ENCODE data around the gene PDGFRB. TPM values are rescaled to one million over a fixed set of nuclear protein-coding genes. Genes with fewer than 3 reads are reported as not detected.
A peak's percentile ranks its signal among the peaks of the same experiment; 100 is the strongest.

PDGFRB gene
- total RNA-seq, 1 experiment from 2014 or later, result 0.34 TPM

DNA sequence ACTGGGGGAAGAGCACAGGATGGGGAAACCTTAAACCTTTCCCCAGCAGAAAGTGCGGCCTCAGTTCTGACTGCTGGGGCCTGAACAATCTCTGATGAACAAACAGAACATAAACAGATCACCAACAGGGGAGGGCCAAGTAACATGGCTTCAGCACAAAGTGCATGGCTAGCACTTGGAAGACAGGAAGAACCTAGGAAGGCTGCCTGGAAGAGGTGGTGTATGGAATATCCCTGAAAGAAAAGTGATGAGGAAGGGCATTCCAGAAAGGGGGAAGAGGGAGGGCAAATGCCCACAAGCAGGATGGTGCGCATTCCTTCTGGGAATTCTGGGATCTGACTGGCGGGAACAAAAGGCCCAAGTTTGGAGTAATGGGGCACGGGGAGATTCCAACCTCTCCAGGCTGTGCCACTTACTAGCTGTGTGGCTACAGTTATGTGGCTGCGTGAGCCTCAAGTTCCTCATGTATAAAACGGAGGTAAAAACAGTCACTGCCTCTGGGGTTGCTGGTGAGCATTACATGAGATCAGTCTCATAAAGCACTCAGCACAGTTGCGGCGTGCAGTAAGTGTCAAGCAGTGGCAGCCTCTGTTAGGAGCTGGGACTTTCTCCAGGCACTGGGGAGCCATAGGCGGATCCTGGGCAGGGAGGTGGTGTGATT is 1.6 kb downstream of the PDGFRB start:
- no peaks in the 10 kb centered on the region for H3K9me3 ChIP-seq (ENCODE audit: control insufficient read depth in 1 of 2, insufficient read depth in 1 of 2, low read depth in 1 of 2, low read length in 2 of 2)
- no peak for TF ChIP-seq ZNF274 (IDR thresholded peaks at IDR 0.05; ENCODE audit: low read depth, low read length)
- TF ChIP-seq CEBPB (IDR thresholded peaks at IDR 0.05; ENCODE audit: low read depth), result no peak
- no peak for TF ChIP-seq FOSL1 (IDR thresholded peaks at IDR 0.05; ENCODE audit: low read depth)
- TF ChIP-seq ELF1 (IDR thresholded peaks at IDR 0.05; ENCODE audit: borderline replicate concordance, low read depth), result no peak
- TF ChIP-seq, protein P1, sequence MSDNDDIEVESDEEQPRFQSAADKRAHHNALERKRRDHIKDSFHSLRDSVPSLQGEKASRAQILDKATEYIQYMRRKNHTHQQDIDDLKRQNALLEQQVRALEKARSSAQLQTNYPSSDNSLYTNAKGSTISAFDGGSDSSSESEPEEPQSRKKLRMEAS (IDR thresholded peaks at IDR 0.05), result no peak
- no peak for TF ChIP-seq YY1 (IDR thresholded peaks at IDR 0.05; ENCODE audit: extremely low read depth, insufficient replicate concordance, low read depth, low read length)
- no peak for TF ChIP-seq POLR2A (IDR thresholded peaks at IDR 0.05; ENCODE audit: borderline replicate concordance, extremely low read depth, insufficient read depth, insufficient read length)
- no peak for TF ChIP-seq SP1 (IDR thresholded peaks at IDR 0.05; ENCODE audit: low read depth)
- TF ChIP-seq SIN3A (IDR thresholded peaks at IDR 0.05; ENCODE audit: low read depth), result no peak
- TF ChIP-seq, protein P2, sequence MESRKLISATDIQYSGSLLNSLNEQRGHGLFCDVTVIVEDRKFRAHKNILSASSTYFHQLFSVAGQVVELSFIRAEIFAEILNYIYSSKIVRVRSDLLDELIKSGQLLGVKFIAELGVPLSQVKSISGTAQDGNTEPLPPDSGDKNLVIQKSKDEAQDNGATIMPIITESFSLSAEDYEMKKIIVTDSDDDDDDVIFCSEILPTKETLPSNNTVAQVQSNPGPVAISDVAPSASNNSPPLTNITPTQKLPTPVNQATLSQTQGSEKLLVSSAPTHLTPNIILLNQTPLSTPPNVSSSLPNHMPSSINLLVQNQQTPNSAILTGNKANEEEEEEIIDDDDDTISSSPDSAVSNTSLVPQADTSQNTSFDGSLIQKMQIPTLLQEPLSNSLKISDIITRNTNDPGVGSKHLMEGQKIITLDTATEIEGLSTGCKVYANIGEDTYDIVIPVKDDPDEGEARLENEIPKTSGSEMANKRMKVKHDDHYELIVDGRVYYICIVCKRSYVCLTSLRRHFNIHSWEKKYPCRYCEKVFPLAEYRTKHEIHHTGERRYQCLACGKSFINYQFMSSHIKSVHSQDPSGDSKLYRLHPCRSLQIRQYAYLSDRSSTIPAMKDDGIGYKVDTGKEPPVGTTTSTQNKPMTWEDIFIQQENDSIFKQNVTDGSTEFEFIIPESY (IDR thresholded peaks at IDR 0.05; ENCODE audit: extremely low read depth, insufficient replicate concordance, low read length), result no peak
- no peak for TF ChIP-seq SRF (IDR thresholded peaks at IDR 0.05; ENCODE audit: low read depth)
- TF ChIP-seq EGR1 (IDR thresholded peaks at IDR 0.05; ENCODE audit: low read depth), result no peak
- TF ChIP-seq ZFX (IDR thresholded peaks at IDR 0.05), result no peak
- TF ChIP-seq CBX3 (IDR thresholded peaks at IDR 0.05; ENCODE audit: low read depth), result no peak
- TF ChIP-seq, protein P3, sequence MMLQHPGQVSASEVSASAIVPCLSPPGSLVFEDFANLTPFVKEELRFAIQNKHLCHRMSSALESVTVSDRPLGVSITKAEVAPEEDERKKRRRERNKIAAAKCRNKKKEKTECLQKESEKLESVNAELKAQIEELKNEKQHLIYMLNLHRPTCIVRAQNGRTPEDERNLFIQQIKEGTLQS (IDR thresholded peaks at IDR 0.05), result no peak
- TF ChIP-seq RAD21 (IDR thresholded peaks at IDR 0.05; ENCODE audit: low read depth), result no peak
- TF ChIP-seq, protein P4, sequence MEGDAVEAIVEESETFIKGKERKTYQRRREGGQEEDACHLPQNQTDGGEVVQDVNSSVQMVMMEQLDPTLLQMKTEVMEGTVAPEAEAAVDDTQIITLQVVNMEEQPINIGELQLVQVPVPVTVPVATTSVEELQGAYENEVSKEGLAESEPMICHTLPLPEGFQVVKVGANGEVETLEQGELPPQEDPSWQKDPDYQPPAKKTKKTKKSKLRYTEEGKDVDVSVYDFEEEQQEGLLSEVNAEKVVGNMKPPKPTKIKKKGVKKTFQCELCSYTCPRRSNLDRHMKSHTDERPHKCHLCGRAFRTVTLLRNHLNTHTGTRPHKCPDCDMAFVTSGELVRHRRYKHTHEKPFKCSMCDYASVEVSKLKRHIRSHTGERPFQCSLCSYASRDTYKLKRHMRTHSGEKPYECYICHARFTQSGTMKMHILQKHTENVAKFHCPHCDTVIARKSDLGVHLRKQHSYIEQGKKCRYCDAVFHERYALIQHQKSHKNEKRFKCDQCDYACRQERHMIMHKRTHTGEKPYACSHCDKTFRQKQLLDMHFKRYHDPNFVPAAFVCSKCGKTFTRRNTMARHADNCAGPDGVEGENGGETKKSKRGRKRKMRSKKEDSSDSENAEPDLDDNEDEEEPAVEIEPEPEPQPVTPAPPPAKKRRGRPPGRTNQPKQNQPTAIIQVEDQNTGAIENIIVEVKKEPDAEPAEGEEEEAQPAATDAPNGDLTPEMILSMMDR (IDR thresholded peaks at IDR 0.05 in 2 of 3, conservative IDR thresholded peaks at IDR 0.05 in 1 of 3; ENCODE audit: borderline replicate concordance in 1 of 3, insufficient read depth in 1 of 3, low read depth in 2 of 3, low read length in 2 of 3), result no peak
- no peak for TF ChIP-seq POLR2AphosphoS5 (IDR thresholded peaks at IDR 0.05; ENCODE audit: low read depth, low read length)
- ATAC-seq (peak; percentile 41), DNase-seq (ENCODE audit: low read depth, low spot score) (no peak)
- H3K36me3 ChIP-seq (ENCODE audit: control insufficient read depth in 1 of 2, insufficient read depth in 2 of 2, low read length in 2 of 2), result no peaks in the 10 kb centered on the region
- intact Hi-C loops (cut with micrococcal nuclease), result no loop called here
- no peak overlapping the region for H3K27ac ChIP-seq (ENCODE audit: low read depth, low read length)
- no peak overlapping the region for H3K4me2 ChIP-seq (ENCODE audit: low read length)
- CTCF ChIA-PET, result no interaction called here
- no peaks in the 10 kb centered on the region for H3K79me2 ChIP-seq (ENCODE audit: insufficient read depth, low read length)
- no peaks in the 10 kb centered on the region for H3K27me3 ChIP-seq (ENCODE audit: insufficient read depth, low read length)
- H2AFZ ChIP-seq (ENCODE audit: low read depth, low read length, poor library complexity, severe bottlenecking), result no peak overlapping the region
- POLR2A ChIA-PET, result no interaction called here
- BruUV-seq (replicated peaks), result no TSS peak
- H3K4me1 ChIP-seq (ENCODE audit: control insufficient read depth in 1 of 2, insufficient read depth in 2 of 2, low read length in 2 of 2), result no peaks in the 10 kb centered on the region; a peak in 1 of 4 replicates
- H3K9ac ChIP-seq (ENCODE audit: low read length), result no peak overlapping the region
- H4K20me1 ChIP-seq (ENCODE audit: insufficient read depth), result no peaks in the 10 kb centered on the region
- no peaks in the 10 kb centered on the region for H3K9me2 ChIP-seq (ENCODE audit: insufficient read depth)
- no peak overlapping the region for H3K4me3 ChIP-seq (replicated peaks in 1 of 2; ENCODE audit: low read depth in 1 of 2, low read length in 2 of 2)
- RAD21 ChIA-PET (ENCODE audit: low non-redundant PET in 1 of 2, low total read pairs in 2 of 2, uncharacterized antibody in 2 of 2, unreplicated experiment in 2 of 2), result no interaction called here

Data from HCT116 (cell line).